Inferior parietal cortex (tissue), 1 donor: ENCODE results near the gene S100Z.
"Not testable (repeated sequence)": the region's sequence is repeated elsewhere in the genome, so short reads cannot be mapped to it uniquely, and the experiment has no call there.

Experiments
- DNase-seq: peaks from one replicate; pipeline ENCODE4 v3.0.0-alpha.2; 2016; ENCODE audit errors: extremely low spot score

Gene S100Z

GRCh38 chr5:76874088-76874581, 24.3 kb downstream of the S100Z start:
- DNase-seq, result no peak

- DNase-seq, result no peak
Measured at GRCh38 chr5:76888733-76889300, 39.0 kb downstream of the S100Z start.

GRCh38 chr5:76893294-76893693, 43.5 kb downstream of the S100Z start:
- DNase-seq, result no peak

GRCh38 chr5:76896196-76896595, 46.4 kb downstream of the S100Z start:
- DNase-seq, result no peak

- no peak for DNase-seq
Measured at GRCh38 chr5:76901522-76901921, 51.7 kb downstream of the S100Z start.

GRCh38 chr5:76908166-76908565, 58.4 kb downstream of the S100Z start:
- no peak for DNase-seq

GRCh38 chr5:76910344-76910933, 60.6 kb downstream of the S100Z start:
- DNase-seq, result not testable (repeated sequence)

GRCh38 chr5:76914671-76915070, 64.9 kb downstream of the S100Z start:
- DNase-seq, result not testable (repeated sequence)

- no peak for DNase-seq
Measured at GRCh38 chr5:76918539-76918938, 68.7 kb downstream of the S100Z start.

- no peak for DNase-seq
Measured at GRCh38 chr5:76920491-76920890, 70.7 kb downstream of the S100Z start.

GRCh38 chr5:76926329-76927105, 76.7 kb downstream of the S100Z start:
- no peak for DNase-seq

- peak; percentile 43 for DNase-seq
Measured at GRCh38 chr5:76927961-76928360, 78.1 kb downstream of the S100Z start.

GRCh38 chr5:76930083-76930482, 80.3 kb downstream of the S100Z start:
- no peak for DNase-seq

GRCh38 chr5:76938177-76938576, 88.4 kb downstream of the S100Z start:
- no peak for DNase-seq

GRCh38 chr5:76941000-76941399, 91.2 kb downstream of the S100Z start:
- DNase-seq, result no peak

- DNase-seq, result no peak
Measured at GRCh38 chr5:76941442-76941841, 91.6 kb downstream of the S100Z start.

- DNase-seq, result no peak
Measured at GRCh38 chr5:76942581-76942980, 92.8 kb downstream of the S100Z start.

- no peak for DNase-seq
Measured at GRCh38 chr5:76943006-76943405, 93.2 kb downstream of the S100Z start.

- no peak for DNase-seq
Measured at GRCh38 chr5:76944638-76945037, 94.8 kb downstream of the S100Z start.

- not testable (repeated sequence) for DNase-seq
Measured at GRCh38 chr5:76945238-76945637, 95.4 kb downstream of the S100Z start.

- no peak for DNase-seq
Measured at GRCh38 chr5:76946090-76946489, 96.3 kb downstream of the S100Z start.

GRCh38 chr5:76947082-76947503, 97.3 kb downstream of the S100Z start:
- no peak for DNase-seq
